BLaER1 treated with 17β-estradiol and CSF1 and Interleukin-3, amounts not matched to agents 10 nM and 100 nM (cell line): ENCODE data around the gene RPS25.
"Not testable (repeated sequence)": the region's sequence is repeated elsewhere in the genome, so short reads cannot be mapped to it uniquely, and the experiment has no call there.

Experiments used
- H3K27ac ChIP-seq, 11 experiments: shearing (Covaris generic); formaldehyde crosslinking; 2 replicates each; pipeline ENCODE4 v1.8.1; 2022
- H3K27me3 ChIP-seq, 11 experiments: shearing (Covaris generic); formaldehyde crosslinking; 2 replicates each; pipeline ENCODE4 v1.8.1; 2022
- H3K36me3 ChIP-seq, 11 experiments: shearing (Covaris generic); formaldehyde crosslinking; 2 replicates each; pipeline ENCODE4 v1.8.1; 2022
- H3K4me1 ChIP-seq, 10 experiments: shearing (Covaris generic); formaldehyde crosslinking; 2 replicates each; pipeline ENCODE4 v1.8.1; 2022
- H3K4me2 ChIP-seq, 11 experiments: shearing (Covaris generic); formaldehyde crosslinking; 2 replicates each; pipeline ENCODE4 v1.8.1; 2022
- H3K4me3 ChIP-seq, 10 experiments: shearing (Covaris generic); formaldehyde crosslinking; 2 replicates each; pipeline ENCODE4 v1.8.1; 2022
- H3K9ac ChIP-seq, 11 experiments: shearing (Covaris generic); formaldehyde crosslinking; 2 replicates each; pipeline ENCODE4 v1.8.1; 2022
- H3K9me3 ChIP-seq, 11 experiments: shearing (Covaris generic); formaldehyde crosslinking; replicated peaks in 1 of 11; 2 replicates each; pipeline ENCODE4 v1.8.1; 2022
- H4K20me1 ChIP-seq, 11 experiments: shearing (Covaris generic); formaldehyde crosslinking; 2 replicates each; pipeline ENCODE4 v1.8.1; 2022
- Cebpa-rat ChIP-seq, 11 experiments: shearing (Covaris generic); IDR thresholded peaks; 2 replicates each; pipeline ENCODE4 v1.8.1; 2022

The RPS25 gene

DNA sequence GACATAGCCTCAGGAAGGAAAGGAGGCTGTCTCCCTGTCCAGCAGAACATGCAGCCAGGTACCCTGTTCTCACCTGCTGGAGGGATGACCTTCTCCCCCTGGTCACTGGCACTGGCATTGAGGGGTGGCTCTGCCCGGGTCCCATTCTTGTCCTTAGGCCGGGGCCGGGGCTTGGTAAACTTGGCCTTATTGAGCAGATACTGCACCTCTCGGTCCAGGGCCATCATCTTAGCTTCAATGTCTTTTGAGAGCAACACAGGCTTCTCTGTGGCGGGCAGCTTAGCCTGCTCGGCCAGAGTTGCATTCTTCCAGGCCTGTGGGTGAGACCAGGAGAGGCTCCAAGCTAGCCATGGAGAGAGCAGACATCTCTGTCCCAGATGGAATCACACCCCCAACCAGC, 28.3 kb upstream of the RPS25 start:
- no peak for TF ChIP-seq Cebpa-rat (IDR thresholded peaks at IDR 0.05)
- Histone ChIP-seq H3K27ac (no peak overlapping the region), H3K4me3 (no peak overlapping the region), H3K4me1 (no peaks in the 10 kb centered on the region), H3K9me3 (no peaks in the 10 kb centered on the region), H4K20me1 (peaks cover 0 to 72% (median 32%) of the 10 kb centered on the region in 11 experiments; a peak in 13 of 22 replicates), H3K36me3 (peaks cover 71 to 73% (median 73%) of the 10 kb centered on the region in 11 experiments), H3K27me3 (no peaks in the 10 kb centered on the region), H3K4me2 (no peak overlapping the region), H3K9ac (no peak overlapping the region)

DNA sequence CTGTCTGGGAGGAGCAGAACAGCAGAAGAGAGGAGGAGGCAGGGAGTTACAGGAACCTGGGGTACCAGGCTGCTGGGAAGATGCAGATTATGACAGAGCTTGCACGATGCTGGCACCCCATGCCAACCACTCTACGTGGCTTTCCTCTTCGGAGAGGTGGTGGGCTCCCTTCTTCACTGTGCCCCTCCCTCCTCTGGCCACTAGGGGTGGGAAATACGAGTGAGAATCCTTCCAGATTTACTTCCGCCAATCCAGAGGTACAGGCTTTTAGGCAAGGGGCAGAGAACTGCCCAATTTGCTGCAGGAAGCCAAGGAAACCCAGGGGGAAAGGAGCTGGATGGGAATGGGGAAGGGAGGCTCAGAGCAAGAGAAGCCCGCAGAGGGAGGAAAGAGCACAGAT, 26.6 kb upstream of the RPS25 start:
- TF ChIP-seq Cebpa-rat (IDR thresholded peaks at IDR 0.05) = no peak
- peaks cover 53 to 56% (median 55%) of the 10 kb centered on the region in 11 experiments for H3K36me3 ChIP-seq

DNA sequence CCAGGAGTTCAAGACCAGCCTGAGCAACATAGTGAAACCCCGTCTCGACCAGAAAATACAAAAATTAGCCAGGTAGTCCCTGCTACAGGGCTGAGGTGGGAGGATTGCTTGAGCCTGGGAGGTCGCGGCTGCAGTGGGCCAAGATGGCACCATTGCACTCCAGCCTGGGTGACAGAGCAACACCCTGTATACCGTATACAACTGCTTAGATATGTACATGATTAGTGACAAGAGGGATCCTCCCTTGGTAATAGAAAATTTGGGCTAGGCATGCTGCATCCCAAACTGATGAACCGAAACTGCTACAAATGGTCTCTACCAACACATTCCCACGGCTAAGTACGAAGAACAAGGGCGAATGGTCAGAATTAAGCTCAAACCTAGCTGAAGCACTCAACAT, 24.8 kb upstream of the RPS25 start:
- Histone ChIP-seq H3K36me3 (peaks cover 35 to 38% (median 37%) of the 10 kb centered on the region in 11 experiments), H3K9ac (no peak overlapping the region), H3K4me1 (peaks cover 0 to 14% (median 13%) of the 10 kb centered on the region in 10 experiments; a peak in 12 of 20 replicates), H3K27ac (no peak overlapping the region), H4K20me1 (peaks cover 0 to 38% (median 9%) of the 10 kb centered on the region in 11 experiments; a peak in 11 of 22 replicates), H3K4me2 (no peak overlapping the region), H3K4me3 (no peak overlapping the region), H3K9me3 (no peaks in the 10 kb centered on the region), H3K27me3 (no peaks in the 10 kb centered on the region)
- TF ChIP-seq Cebpa-rat (IDR thresholded peaks at IDR 0.05) = no peak

More for the DNA sequence above, 26.6 kb upstream of the RPS25 start:
- no peak overlapping the region for H3K27ac ChIP-seq
- H4K20me1 ChIP-seq = peaks cover 0 to 56% (median 21%) of the 10 kb centered on the region in 11 experiments; a peak in 12 of 22 replicates
- H3K4me3 ChIP-seq = no peak overlapping the region
- peaks cover 0 to 7% (median 5%) of the 10 kb centered on the region in 10 experiments; a peak in 10 of 20 replicates for H3K4me1 ChIP-seq
- no peaks in the 10 kb centered on the region for H3K27me3 ChIP-seq
- H3K9ac ChIP-seq = no peak overlapping the region
- H3K9me3 ChIP-seq = no peaks in the 10 kb centered on the region
- H3K4me2 ChIP-seq = no peak overlapping the region

GRCh38 chr11:119041821-119042514, 23.8 kb upstream of the RPS25 start:
- H3K27ac ChIP-seq = no peak overlapping the region
- peaks cover 25 to 28% (median 28%) of the 10 kb centered on the region in 11 experiments for H3K36me3 ChIP-seq
- no peaks in the 10 kb centered on the region for H3K27me3 ChIP-seq
- H3K9ac ChIP-seq = no peak overlapping the region
- no peak overlapping the region for H3K4me2 ChIP-seq
- peaks cover 0 to 14% (median 13%) of the 10 kb centered on the region in 10 experiments; a peak in 12 of 20 replicates for H3K4me1 ChIP-seq
- no peaks in the 10 kb centered on the region for H3K9me3 ChIP-seq
- peaks cover 0 to 29% (median 6%) of the 10 kb centered on the region in 11 experiments; a peak in 10 of 22 replicates for H4K20me1 ChIP-seq
- TF ChIP-seq Cebpa-rat (IDR thresholded peaks at IDR 0.05) = no peak
- H3K4me3 ChIP-seq = no peak overlapping the region

DNA sequence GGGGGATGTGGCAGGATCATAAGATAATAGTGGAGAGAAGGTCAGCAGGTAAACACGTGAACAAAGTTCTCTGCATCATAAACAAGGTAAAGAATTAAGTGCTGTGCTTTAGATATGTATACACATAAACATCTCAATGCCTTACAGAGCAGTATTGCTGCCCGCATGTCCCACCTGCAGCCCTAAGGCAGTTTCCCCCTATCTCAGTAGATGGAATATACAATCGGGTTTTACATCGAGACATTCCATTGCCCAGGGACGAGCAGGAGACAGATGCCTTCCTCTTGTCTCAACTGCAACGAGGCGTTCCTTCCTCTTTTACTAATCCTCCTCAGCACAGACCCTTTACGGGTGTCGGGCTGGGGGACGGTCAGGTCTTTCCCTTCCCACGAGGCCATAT, 21.3 kb upstream of the RPS25 start:
- peak overlapping the region in 1 of 11 experiments; percentile 26; a peak in 1 of 22 replicates for H3K27ac ChIP-seq
- not testable (repeated sequence) for H4K20me1 ChIP-seq, H3K9ac ChIP-seq, H3K9me3 ChIP-seq, H3K4me3 ChIP-seq, H3K36me3 ChIP-seq, H3K27me3 ChIP-seq
- H3K4me2 ChIP-seq = peak overlapping the region; percentile 16 to 55 (median 47); a peak in 17 of 22 replicates
- peaks cover 0 to 14% (median 13%) of the 10 kb centered on the region in 10 experiments; a peak in 12 of 20 replicates for H3K4me1 ChIP-seq

GRCh38 chr11:119038884-119039283, 20.7 kb upstream of the RPS25 start:
- H3K4me1 ChIP-seq = peaks cover 0 to 17% (median 15%) of the 10 kb centered on the region in 10 experiments; a peak in 15 of 20 replicates
- H3K9me3 ChIP-seq = no peaks in the 10 kb centered on the region
- no peak overlapping the region for H3K9ac ChIP-seq
- H3K4me2 ChIP-seq = peak overlapping the region in 9 of 11 experiments; percentile 16 to 55 (median 48); a peak in 9 of 22 replicates
- no peak overlapping the region for H3K27ac ChIP-seq
- no peaks in the 10 kb centered on the region for H3K27me3 ChIP-seq
- no peaks in the 10 kb centered on the region for H3K36me3 ChIP-seq
- H3K4me3 ChIP-seq = no peak overlapping the region
- no peaks in the 10 kb centered on the region for H4K20me1 ChIP-seq
- TF ChIP-seq Cebpa-rat (IDR thresholded peaks at IDR 0.05) = no peak

DNA sequence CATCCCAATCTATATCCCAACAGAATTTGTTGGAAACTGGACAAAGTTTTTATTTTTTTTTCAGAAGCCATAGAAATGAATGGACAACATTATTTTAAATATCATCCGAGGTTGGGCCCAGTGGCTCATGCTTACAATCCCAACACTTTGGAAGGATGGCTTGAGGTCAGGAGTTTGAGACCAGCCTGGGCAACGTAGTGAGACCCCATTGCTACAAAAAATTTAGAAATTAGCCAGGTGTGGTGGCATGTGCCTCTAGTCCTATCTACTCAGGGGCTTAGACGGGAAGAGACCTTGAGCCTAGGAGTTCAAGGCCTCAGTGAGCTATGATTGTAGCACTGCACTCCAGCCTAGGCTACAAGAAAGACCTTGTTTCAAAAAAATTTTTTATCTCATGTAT, 16.7 kb upstream of the RPS25 start:
- Histone ChIP-seq H3K9me3 (no peaks in the 10 kb centered on the region), H3K9ac (no peak overlapping the region), H3K4me1 (peaks cover 3 to 32% (median 21%) of the 10 kb centered on the region in 10 experiments), H3K27me3 (no peaks in the 10 kb centered on the region), H3K36me3 (no peaks in the 10 kb centered on the region), H3K27ac (no peak overlapping the region), H3K4me3 (no peak overlapping the region), H3K4me2 (no peak overlapping the region), H4K20me1 (no peaks in the 10 kb centered on the region; a peak in 1 of 22 replicates)
- no peak for TF ChIP-seq Cebpa-rat (IDR thresholded peaks at IDR 0.05)

DNA sequence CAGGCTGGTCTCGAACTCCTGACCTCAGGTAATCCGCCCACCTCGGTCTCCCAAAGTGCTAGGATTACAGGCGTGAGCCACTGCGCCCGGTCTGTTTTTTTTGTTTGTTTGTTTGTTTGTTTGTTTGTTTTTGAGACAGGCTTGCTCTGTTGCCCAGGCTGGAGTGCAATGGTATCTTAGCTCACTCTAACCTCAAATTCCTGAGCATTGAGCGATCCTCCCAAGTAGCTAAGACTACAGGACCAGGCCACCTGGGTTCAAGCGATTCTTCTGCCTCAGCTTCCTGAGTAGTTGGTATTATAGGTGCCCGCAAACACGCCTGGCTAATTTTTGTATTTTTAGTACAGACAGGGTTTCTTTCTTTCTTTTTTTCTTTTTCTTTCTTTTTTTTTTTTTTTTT, 15.3 kb upstream of the RPS25 start:
- H3K36me3 ChIP-seq, H3K27ac ChIP-seq, H3K9me3 ChIP-seq, H3K9ac ChIP-seq, H3K27me3 ChIP-seq, H3K4me3 ChIP-seq, H4K20me1 ChIP-seq: not testable (repeated sequence)
- H3K4me1 ChIP-seq = peaks cover 17 to 37% (median 26%) of the 10 kb centered on the region in 10 experiments
- H3K4me2 ChIP-seq = peak overlapping the region in 4 of 11 experiments; percentile 16 to 43 (median 36); a peak in 7 of 22 replicates

DNA sequence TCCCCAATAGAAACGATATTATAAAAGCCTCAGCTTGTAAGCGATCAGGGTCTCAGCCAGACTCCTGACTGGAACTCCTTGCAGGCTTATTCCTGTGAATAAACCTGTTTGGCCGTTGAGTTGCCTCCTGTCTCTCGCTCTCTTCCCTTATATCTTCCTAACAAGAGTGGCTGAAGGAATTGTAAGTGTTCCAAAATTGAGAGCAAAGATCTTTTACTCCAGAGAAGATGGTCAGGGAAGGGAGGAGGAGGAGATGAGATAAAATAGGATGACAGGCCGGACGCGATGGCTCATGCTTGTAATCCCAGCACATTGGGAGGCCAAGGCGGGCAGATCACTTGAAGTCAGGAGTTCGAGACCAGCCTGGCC, 13.8 kb upstream of the RPS25 start:
- H3K4me3 ChIP-seq = no peak overlapping the region
- no peak for TF ChIP-seq Cebpa-rat (IDR thresholded peaks at IDR 0.05)
- no peak overlapping the region for H3K4me2 ChIP-seq
- no peak overlapping the region for H3K9ac ChIP-seq
- H3K4me1 ChIP-seq = peaks cover 18 to 39% (median 33%) of the 10 kb centered on the region in 10 experiments
- H3K27ac ChIP-seq = no peak overlapping the region
- H3K9me3 ChIP-seq = no peaks in the 10 kb centered on the region
- peaks cover 0 to 13% (median 0%) of the 10 kb centered on the region in 11 experiments; a peak in 2 of 22 replicates for H4K20me1 ChIP-seq
- no peaks in the 10 kb centered on the region for H3K27me3 ChIP-seq
- H3K36me3 ChIP-seq = peaks cover 8 to 22% (median 15%) of the 10 kb centered on the region in 11 experiments; a peak in 18 of 22 replicates
